RWPE2 (cell line): Measurements from ENCODE around the gene GLYATL1.
A peak's percentile ranks its signal among the peaks of the same experiment; 100 is the strongest.

ENCODE experiments used
- ATAC-seq: fragments of 200-7000 bp; cut with Tn5 transposase; 3 replicates; pipeline ENCODE4 v1.9.1; 2021; ENCODE audit warnings: low read depth
- DNase-seq: peaks from one replicate; pipeline ENCODE4 v3.0.0-alpha.2; 2020; ENCODE audit warnings: low spot score
- H3K27ac ChIP-seq: fragments of 450-650 bp; 2 replicates; pipeline ENCODE4 v1.5.1; 2017; ENCODE audit warnings: mild to moderate bottlenecking; ENCODE audit not compliant: poor library complexity, severe bottlenecking
- H3K27me3 ChIP-seq: fragments of 250-450 bp; sonication (Bioruptor Pico); 2 replicates; pipeline ENCODE4 v1.5.1; 2021; ENCODE audit warnings: mild to moderate bottlenecking, moderate library complexity; ENCODE audit not compliant: insufficient read depth, poor library complexity, severe bottlenecking
- H3K36me3 ChIP-seq: fragments of 250-450 bp; sonication (Bioruptor Pico); 2 replicates; pipeline ENCODE4 v1.5.1; 2020; ENCODE audit warnings: low read depth, mild to moderate bottlenecking, moderate library complexity
- H3K4me1 ChIP-seq: fragments of 250-450 bp; sonication (Bioruptor Pico); 2 replicates; pipeline ENCODE4 v1.5.1; 2021; ENCODE audit warnings: mild to moderate bottlenecking, moderate library complexity; ENCODE audit not compliant: insufficient read depth, poor library complexity, severe bottlenecking
- H3K4me3 ChIP-seq: fragments of 250-450 bp; sonication (Bioruptor Pico); 2 replicates; pipeline ENCODE4 v1.5.1; 2021; ENCODE audit warnings: mild to moderate bottlenecking, moderate library complexity; ENCODE audit not compliant: severe bottlenecking
- H3K9me3 ChIP-seq: fragments of 250-450 bp; sonication (Bioruptor Pico); 2 replicates; pipeline ENCODE4 v1.5.1; 2021; ENCODE audit warnings: mild to moderate bottlenecking, moderate library complexity; ENCODE audit not compliant: severe bottlenecking
- TF ChIP-seq, protein P1 (sequence below): fragments of 450-650 bp; IDR thresholded peaks from one replicate; pipeline ENCODE4 v1.5.1; 2017; ENCODE audit warnings: mild to moderate bottlenecking, moderate library complexity; ENCODE audit not compliant: poor library complexity, severe bottlenecking

GLYATL1 gene

GRCh38 chr11:58905011-58905720, 34.1 kb upstream of the GLYATL1 start:
- ATAC-seq (peak; percentile 49), DNase-seq (no peak)
- no peak overlapping the region for H3K27ac ChIP-seq
- no peaks in the 10 kb centered on the region for H3K9me3 ChIP-seq
- no peaks in the 10 kb centered on the region for H3K36me3 ChIP-seq
- no peak overlapping the region for H3K4me3 ChIP-seq
- TF ChIP-seq, protein P1, sequence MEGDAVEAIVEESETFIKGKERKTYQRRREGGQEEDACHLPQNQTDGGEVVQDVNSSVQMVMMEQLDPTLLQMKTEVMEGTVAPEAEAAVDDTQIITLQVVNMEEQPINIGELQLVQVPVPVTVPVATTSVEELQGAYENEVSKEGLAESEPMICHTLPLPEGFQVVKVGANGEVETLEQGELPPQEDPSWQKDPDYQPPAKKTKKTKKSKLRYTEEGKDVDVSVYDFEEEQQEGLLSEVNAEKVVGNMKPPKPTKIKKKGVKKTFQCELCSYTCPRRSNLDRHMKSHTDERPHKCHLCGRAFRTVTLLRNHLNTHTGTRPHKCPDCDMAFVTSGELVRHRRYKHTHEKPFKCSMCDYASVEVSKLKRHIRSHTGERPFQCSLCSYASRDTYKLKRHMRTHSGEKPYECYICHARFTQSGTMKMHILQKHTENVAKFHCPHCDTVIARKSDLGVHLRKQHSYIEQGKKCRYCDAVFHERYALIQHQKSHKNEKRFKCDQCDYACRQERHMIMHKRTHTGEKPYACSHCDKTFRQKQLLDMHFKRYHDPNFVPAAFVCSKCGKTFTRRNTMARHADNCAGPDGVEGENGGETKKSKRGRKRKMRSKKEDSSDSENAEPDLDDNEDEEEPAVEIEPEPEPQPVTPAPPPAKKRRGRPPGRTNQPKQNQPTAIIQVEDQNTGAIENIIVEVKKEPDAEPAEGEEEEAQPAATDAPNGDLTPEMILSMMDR, result no peak
- no peaks in the 10 kb centered on the region for H3K4me1 ChIP-seq
- peaks cover 15% of the 10 kb centered on the region for H3K27me3 ChIP-seq

DNA sequence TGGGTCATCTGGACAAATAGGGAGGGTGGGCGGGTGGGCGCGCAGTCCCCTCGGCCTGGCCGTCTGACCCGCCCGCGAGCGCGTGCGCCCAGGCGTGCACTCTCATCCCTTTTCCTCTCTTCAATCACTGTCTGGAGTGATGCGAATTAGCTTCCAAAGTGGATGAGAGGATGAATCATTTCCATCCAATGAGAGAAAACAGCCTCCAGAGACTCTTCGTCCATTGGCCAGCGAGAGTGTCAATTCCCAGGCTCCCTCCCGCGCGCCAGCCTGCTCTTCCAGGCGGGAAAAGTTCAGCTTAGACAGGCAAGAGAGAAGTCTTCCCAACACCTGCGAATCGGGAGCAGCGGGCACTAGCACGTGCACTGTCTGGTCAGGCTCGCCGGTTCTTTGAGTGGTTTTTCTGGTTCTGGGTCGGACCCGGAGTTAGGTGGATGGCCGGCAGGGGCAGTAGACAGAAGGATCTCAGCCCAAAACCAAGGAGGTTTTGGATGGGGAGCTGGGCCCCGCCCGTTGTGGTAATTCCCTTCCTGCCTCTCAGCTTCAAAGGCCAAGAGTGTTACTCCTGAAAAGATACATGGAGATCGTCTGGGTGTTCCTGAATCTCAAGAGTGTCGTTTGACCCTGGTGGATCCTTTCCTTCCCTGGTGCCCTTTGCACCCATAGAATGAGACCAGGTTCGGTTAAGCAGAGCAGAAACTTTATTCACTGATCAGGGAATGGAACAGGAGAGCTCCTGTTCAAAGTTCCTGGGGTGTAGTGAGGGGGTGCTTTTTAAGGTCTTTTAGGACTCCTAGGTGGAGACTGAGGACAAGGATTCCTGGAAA, 33.4 kb upstream of the GLYATL1 start:
- no peak overlapping the region for H3K4me3 ChIP-seq
- H3K9me3 ChIP-seq, result no peaks in the 10 kb centered on the region
- H3K27me3 ChIP-seq, result peaks cover 15% of the 10 kb centered on the region
- DNase-seq (no peak), ATAC-seq (peak; percentile 74)
- H3K36me3 ChIP-seq, result no peaks in the 10 kb centered on the region
- TF ChIP-seq, protein P1, result no peak
- no peaks in the 10 kb centered on the region for H3K4me1 ChIP-seq
- H3K27ac ChIP-seq, result no peak overlapping the region

DNA sequence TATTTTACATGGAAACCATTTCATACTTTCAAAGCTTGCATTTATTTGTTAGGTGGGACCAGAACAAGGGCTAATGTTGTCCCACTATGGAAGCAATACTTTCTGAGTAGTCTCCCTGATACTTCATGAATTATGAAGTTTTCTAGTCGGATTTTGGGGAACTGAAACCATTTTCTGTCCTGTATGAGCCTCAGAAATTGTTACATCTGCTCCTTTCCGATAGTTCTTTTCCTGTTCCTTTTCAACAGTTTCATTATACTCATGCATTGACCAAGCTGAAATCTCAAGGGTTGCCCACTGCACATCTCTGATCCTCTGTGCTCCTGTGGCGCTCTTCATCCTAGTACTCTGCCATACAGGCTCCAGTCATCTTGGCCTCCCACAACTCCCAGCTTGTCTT, 31.5 kb upstream of the GLYATL1 start:
- no peak for DNase-seq
- TF ChIP-seq, protein P1, result no peak

GRCh38 chr11:58912124-58912523, 27.2 kb upstream of the GLYATL1 start:
- Histone ChIP-seq H3K36me3 (no peaks in the 10 kb centered on the region), H3K9me3 (no peaks in the 10 kb centered on the region), H3K4me3 (no peak overlapping the region), H3K27ac (no peak overlapping the region), H3K27me3 (peaks cover 3% of the 10 kb centered on the region), H3K4me1 (no peaks in the 10 kb centered on the region)
- ATAC-seq, result 0 out of 3 replicates have a peak, but pooled peaks have one; percentile 41
- TF ChIP-seq, protein P1, result no peak
- DNase-seq, result no peak

More for the DNA sequence above, 31.5 kb upstream of the GLYATL1 start:
- no peak for ATAC-seq
- Histone ChIP-seq H3K36me3 (no peaks in the 10 kb centered on the region), H3K27me3 (peaks cover 15% of the 10 kb centered on the region), H3K4me1 (no peaks in the 10 kb centered on the region), H3K9me3 (no peaks in the 10 kb centered on the region), H3K4me3 (no peak overlapping the region), H3K27ac (no peak overlapping the region)
